ENCODE results near the gene BRDT.
"Not testable (repeated sequence)": the region's sequence is repeated elsewhere in the genome, so short reads cannot be mapped to it uniquely, and the experiment has no call there.

Gene BRDT

GRCh38 chr1:91993256-91993655 is 44.1 kb downstream of the BRDT start:
- DNase-seq (ENCODE audit: low spot score) = no peak

DNA sequence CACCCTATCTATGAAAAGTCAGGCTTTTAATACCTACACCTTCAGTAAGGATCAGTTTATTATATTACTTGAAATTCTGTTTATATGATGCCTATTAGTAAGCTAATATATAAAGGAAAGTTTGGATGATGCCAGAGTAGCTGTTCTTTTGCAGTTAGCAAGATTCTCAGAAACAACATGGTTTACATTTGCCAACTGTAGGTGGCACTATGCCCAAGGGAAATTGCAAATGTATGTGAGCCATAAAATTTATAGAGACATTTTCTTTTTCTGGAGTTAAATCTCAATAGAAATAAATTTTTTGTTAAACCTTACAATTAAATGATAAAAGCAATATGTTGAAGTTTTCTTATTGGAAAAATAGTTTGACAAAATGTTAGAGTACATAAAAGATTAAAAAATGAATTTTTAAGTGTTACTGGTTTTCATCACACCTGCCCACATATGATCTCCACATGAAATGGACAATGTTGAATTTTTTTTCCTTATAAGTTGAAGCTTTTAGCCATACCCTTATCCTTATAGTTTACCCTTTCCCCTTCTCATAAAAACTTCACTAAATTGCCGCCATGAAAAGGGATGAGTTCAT is 48.5 kb downstream of the BRDT start:
- peak; percentile 73 for DNase-seq (ENCODE audit: low spot score)

GRCh38 chr1:92004129-92004528 is 54.9 kb downstream of the BRDT start:
- DNase-seq (ENCODE audit: low spot score) = no peak

GRCh38 chr1:92013923-92014322 is 64.7 kb downstream of the BRDT start:
- DNase-seq (ENCODE audit: low spot score) = no peak

GRCh38 chr1:92016720-92017316 is 67.6 kb downstream of the BRDT start:
- DNase-seq (ENCODE audit: low spot score) = no peak

DNA sequence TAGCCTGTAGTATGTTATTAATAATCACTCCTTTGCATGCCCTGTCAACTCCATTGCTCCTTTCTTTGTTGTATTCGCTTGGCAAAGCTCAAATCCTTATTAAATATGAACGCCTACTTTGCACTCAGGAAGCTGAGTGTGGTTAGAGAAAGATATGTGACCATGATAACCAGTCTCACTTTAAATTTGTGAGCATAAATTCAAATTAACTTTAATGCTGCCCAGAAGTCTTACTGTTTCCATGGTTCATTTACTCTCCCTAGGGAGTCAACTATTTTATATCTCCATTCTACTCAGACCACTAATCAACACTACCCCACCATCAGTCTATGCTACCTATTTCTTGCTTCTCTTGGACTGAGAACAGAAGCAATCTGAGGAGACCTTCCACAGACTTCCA is 68.5 kb downstream of the BRDT start:
- no peak for DNase-seq (ENCODE audit: low spot score)

DNA sequence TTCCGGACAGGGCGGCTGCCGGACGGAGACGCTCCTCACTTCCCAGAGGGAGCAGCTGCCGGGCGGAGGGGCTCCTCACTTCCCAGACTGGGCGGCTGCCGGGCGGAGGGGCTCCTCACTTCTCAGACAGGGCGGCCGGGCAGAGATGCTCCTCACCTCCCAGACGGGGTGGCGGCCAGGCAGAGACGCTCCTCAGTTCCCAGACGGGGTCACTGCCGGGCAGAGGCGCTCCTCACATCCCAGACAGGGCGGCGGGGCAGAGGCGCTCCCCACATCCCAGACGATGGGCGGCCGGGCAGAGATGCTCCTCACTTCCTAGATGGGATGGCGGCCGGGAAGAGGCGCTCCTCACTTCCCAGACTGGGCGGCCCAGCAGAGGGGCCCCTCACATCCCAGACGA is 76.8 kb downstream of the BRDT start:
- DNase-seq (ENCODE audit: low spot score) = not testable (repeated sequence)

DNA sequence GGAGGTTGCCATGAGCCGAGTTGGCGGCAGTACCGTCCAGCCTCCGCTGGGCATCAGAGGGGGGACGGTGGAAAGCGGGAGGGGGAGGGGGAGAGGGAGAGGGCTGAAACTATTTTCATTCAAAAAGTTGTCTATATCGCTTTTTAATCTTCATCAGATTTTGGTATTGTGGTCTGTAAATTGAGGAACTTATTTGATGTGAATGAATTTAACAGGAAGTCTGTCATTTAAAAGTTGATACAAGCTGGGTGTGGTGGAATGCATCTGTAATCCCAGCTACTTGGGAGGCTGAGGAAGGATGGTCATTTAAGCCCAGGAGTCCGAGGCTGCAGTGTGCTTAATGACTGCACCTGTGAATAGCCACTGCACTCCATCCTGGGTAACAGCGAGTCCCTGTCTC is 77.6 kb downstream of the BRDT start:
- no peak for DNase-seq (ENCODE audit: low spot score)

DNA sequence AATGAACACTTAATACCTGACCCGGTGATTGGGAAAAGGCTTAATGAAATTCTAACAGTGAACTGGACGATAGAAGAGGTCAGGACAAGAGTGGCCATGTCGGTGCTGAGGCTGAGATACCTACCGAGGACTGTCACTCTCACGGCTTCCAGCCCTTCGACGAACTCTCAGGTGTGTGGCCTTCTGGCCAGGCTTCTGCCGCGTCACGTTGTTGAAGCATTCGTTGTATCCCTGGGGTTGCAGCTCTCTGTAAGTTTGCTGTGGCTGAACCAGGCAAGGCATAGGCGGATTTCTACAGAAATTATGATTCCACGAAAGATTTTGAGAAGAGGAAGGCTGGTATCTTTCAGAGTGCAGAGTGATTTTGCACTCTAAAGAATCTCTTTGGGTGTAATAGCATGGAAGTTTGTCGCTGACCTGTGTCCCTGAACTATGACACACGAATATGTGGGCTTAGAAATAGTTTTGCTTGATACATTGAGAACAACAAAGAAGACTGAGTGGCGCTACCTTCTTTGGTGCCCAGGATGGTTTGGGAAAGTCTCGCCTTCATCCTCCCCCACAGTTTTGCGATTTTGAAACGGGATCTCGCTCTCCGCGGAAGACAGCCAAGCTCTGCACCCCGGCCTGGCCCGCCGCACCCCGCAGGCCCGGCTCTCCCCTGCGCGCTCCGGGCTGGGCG is 80.2 kb downstream of the BRDT start:
- peak; percentile 39 for DNase-seq (ENCODE audit: low spot score)

- peak; percentile 91 for DNase-seq (ENCODE audit: low spot score)
Observed at GRCh38 chr1:92030656-92031107, 81.5 kb downstream of the BRDT start.

DNA sequence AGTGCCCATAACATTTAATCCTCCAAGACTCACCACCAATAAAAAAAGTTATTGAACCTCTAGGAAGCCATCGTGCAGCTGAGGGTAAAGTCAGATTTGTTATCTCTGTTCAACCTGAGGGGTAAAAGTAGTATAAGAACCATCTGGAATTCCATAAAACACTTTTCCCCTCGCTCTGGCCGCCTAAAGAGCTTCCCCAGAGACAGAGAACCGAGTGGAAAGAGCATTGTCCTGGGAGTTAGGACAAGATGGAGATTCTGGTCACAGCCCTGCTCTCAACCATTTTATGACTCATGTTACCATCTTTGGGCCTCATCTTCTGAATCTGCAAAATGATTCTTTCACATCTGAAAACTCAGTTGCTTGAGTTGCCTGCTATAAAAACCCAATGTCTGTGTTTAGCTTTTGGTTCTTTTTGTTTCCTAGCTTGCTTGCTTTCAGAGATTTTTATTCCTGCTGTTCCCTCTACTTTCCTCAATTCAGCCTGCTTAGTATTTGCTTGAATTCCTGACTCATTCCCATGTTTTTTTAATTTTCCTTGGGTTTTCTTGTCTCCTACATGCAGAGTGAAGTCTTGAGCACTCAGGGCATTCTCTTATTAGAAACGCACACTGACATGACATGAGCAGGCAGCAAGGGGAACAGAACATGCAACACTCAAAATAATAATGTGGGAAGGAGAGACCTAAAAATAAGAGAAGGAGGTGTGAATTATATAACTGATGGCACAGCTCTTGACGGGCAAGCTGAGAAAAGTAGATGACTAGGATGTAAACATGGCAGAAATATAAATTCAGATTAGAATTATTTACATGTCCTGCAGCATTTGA is 82.3 kb downstream of the BRDT start:
- DNase-seq (ENCODE audit: low spot score) = peak; percentile 61

DNA sequence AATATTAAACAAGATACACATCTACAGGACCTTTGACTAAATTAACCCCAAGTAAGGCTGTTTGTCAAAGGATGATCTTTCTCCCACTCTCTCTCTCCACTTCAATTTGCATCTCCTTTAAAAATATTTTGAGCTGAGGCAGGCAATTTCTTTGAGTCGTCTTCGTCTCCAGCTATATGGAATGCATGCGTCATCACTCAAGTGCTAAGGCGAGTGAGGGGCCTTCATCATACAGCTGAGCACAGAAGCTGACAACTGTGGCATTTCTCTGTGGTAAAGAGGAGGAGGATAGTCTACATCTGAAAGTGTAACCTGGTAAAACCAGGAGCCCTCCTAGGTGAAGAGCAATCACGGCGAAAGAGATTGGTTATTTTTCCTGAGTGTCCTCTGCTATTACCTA is 88.2 kb downstream of the BRDT start:
- DNase-seq (ENCODE audit: low spot score) = no peak

DNA sequence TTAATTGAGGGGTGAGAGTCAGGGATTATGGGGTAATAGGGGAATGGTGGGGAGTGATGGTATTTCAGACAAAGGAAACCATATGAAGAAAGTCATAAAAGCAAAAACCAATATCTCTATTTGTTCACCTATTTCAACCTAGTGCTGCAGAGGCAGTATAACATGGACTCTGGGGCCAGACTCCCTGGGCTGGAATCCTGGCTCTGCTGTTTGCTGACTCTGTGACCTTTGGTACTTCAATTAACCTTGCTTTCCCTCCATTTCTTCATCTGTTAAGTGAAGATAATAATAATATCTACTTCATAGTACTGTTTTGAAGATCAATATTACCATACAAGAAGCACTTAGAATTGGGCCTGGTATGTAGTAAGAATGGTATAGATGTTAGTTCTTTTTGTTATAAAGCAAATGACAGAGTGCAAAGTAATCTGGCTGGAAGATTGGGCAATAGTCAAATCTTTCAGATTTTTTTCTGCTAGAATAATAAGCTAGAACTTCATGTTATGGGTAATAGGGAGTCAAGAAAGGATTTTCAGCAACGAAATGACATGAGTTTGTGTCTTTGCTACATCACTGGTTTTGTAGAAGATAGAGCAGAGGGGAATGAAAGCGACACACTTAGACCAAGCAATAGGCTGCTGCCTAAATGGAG is 89.6 kb downstream of the BRDT start:
- DNase-seq (ENCODE audit: low spot score) = no peak

DNA sequence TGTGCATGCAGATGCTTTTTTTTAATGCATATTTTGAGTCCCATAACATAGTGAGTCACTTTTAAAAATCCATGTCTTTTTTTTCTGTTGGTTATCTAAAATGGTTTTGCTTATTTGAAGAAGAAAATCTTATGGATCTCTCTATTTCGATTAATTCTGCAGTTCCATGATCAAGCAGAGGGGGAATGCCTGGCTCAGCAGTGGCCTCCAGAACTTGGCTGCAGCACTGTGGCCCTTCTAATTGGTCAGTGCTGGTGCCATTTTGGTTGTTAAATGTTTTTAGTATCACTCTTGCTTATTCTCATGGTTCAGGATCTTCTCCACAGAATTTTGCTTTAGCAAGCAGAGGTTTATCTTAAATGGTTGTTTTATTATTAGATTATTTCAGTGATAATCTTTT is 91.8 kb downstream of the BRDT start:
- no peak for DNase-seq (ENCODE audit: low spot score)

DNA sequence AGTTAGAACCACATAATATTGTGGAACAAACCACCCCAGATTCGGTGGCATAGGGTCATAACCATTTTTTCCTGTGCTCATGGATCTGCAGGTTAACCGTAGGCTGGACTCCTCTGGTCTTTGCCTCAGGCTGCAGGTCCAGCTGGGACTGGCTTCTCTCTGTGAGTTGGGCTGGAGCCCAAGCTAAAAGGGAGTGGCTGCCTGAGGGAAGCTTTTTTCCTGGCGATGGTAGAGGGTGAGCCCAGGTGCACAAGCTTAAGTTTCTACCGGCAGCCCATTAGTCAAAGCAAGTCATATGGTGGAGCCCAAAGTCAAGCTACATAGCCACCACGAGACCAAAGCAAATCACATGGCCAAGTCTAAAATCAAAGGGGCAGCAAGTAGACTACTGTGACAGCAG is 94.4 kb downstream of the BRDT start:
- DNase-seq (ENCODE audit: low spot score) = no peak

DNA sequence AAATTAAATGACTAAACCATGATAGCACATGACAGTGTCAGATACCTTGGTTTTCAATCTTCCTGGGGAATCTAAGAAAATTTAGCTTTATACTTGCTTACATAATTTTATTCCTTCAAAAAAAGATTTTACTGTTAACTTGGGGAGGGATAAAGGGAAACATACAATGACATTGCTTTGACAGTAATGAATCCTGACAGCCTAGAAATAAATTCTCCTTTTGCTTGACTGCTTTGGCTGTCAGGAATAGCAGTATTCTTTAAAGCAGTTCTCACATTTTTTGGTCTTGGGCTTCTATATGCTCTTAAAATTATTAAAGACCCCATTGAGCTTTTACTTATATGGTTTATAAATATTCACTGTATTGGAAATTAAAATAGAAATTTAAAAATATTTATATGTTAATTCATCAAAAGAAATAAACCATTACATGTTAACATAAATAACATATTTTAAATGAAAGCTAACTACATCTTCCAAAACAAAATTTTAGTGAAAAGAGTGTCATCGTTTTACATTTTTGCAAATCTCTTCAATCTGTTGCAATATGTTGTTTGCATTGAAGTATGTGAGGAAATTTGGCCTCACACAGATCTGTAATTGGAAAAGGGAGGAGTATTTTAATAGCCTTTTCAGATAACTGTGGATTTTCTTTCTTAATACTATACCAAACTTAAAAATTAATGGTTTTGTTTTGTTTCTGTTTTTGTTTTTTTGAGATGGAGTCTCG is 96.7 kb downstream of the BRDT start:
- DNase-seq (ENCODE audit: low spot score) = no peak

DNA sequence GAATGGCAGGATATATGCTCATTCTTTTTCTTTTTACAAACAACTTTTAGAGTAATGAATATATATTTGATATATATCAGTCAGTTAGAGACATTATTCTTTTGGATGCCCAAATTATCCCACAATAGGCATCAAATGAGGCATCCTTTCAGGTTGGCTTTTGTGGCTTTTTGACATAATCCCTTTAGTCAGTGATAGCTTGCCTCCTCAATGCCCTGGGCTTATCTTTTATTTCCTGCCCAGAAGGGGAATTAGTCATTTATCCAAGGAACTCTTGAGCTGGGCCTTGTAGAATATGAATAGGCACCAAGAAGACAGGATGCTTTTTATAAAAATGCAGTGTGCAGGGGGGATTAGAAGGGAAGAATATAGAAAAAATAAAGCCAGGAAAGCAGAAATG is 102.7 kb downstream of the BRDT start:
- no peak for DNase-seq (ENCODE audit: low spot score)

Data from cerebellar cortex (tissue), 1 donor.